Measurements from ENCODE around the gene BTBD10. TPM values are rescaled to one million over a fixed set of nuclear protein-coding genes. Genes with fewer than 3 reads are reported as not detected.

BTBD10 gene
- total RNA-seq, 4 donors from 2014 or later, result 22.3 to 29.1 (median 25.7) TPM

DNA sequence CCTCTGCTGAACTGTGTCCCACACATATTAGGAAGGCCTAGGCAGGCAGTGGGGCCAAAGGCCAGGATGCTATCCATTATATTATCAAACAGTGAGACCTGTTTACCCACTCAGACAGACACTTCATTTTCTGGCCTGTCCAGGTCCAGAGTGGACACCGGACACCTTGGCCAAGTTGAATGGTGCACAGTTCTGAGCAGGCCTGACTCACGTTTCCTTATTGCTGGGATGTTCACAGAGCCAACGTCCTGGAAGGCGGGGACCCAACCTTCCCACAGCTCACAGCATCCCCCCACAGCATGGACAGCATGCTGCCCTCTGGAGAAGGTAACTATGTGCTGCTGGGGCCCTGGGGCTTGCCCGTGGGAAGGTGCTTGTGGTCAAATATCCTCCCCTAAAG is 86.6 kb downstream of the BTBD10 start:
- no peaks in the 10 kb centered on the region for H3K9me3 ChIP-seq
- H3K4me3 ChIP-seq, result no peak overlapping the region
- DNase-seq (ENCODE audit: low spot score in 2 of 2), result no peak
- no peak overlapping the region for H3K27ac ChIP-seq
- peaks cover 99% of the 10 kb centered on the region for H3K36me3 ChIP-seq
- TF ChIP-seq POLR2AphosphoS5 (IDR thresholded peaks at IDR 0.05) (no peak), EP300 (IDR thresholded peaks at IDR 0.05) (no peak)
- 71% methylated on average over 1 of the region's 5 CpGs for WGBS
- H3K27me3 ChIP-seq, result no peaks in the 10 kb centered on the region
- no peaks in the 10 kb centered on the region for H3K4me1 ChIP-seq

DNA sequence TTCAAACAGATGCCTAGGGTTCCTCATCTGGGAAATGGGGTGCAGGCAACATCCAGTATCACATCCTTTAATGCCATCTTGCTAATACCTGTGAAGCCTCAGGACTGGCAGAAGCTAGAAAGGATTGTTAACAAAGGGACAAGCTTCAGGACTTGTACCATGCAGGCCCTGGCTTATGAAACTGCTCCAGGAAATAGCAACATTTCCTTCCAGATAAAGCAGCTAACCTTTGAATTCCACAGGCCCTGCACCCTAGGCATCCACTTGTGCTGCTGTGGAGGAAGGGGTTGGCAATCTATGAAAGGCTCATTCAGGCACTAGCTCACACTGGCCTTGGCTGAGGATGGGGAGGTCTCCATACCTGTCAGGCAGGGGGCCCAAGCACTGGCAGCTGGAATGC is 87.2 kb downstream of the BTBD10 start:
- Histone ChIP-seq H3K9me3 (no peaks in the 10 kb centered on the region), H3K4me1 (no peaks in the 10 kb centered on the region), H3K36me3 (peaks cover 99% of the 10 kb centered on the region), H3K27ac (no peak overlapping the region), H3K4me3 (no peak overlapping the region), H3K27me3 (no peaks in the 10 kb centered on the region)
- TF ChIP-seq EP300 (IDR thresholded peaks at IDR 0.05) (no peak), POLR2AphosphoS5 (IDR thresholded peaks at IDR 0.05) (no peak), POLR2A (IDR thresholded peaks at IDR 0.05) (no peak)
- TF ChIP-seq, protein P1, sequence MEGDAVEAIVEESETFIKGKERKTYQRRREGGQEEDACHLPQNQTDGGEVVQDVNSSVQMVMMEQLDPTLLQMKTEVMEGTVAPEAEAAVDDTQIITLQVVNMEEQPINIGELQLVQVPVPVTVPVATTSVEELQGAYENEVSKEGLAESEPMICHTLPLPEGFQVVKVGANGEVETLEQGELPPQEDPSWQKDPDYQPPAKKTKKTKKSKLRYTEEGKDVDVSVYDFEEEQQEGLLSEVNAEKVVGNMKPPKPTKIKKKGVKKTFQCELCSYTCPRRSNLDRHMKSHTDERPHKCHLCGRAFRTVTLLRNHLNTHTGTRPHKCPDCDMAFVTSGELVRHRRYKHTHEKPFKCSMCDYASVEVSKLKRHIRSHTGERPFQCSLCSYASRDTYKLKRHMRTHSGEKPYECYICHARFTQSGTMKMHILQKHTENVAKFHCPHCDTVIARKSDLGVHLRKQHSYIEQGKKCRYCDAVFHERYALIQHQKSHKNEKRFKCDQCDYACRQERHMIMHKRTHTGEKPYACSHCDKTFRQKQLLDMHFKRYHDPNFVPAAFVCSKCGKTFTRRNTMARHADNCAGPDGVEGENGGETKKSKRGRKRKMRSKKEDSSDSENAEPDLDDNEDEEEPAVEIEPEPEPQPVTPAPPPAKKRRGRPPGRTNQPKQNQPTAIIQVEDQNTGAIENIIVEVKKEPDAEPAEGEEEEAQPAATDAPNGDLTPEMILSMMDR (IDR thresholded peaks at IDR 0.05), result no peak
- no peak for DNase-seq (ENCODE audit: low spot score in 2 of 2)

DNA sequence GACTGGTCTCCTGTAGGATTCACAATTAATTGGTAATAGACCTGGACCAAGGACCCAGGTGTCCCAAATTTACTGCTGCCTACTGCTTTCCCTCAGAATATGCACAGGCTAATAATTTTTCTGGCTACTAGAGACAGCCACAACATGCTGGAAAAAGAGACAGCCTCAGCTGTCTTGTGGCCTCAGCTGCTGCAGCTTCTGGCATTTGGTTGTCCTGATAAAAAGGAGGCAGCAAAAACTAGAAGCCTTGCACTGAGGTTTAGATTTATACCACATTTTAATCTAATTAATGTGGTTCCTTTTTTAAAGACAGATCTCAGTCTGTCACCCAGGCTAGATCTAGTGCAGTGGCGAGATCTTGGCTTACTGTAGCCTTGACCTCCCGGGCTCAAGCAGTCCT is 89.8 kb downstream of the BTBD10 start:
- H3K4me3 ChIP-seq, result no peak overlapping the region
- no peaks in the 10 kb centered on the region for H3K9me3 ChIP-seq
- H3K36me3 ChIP-seq, result peaks cover 98% of the 10 kb centered on the region
- 67% methylated on average over 2 of the region's 2 CpGs for WGBS
- DNase-seq (ENCODE audit: low spot score in 2 of 2), result no peak
- TF ChIP-seq POLR2AphosphoS5 (IDR thresholded peaks at IDR 0.05), result no peak
- no peak for TF ChIP-seq POLR2A (IDR thresholded peaks at IDR 0.05)
- TF ChIP-seq, protein P1 (IDR thresholded peaks at IDR 0.05), result no peak
- no peak for TF ChIP-seq EP300 (IDR thresholded peaks at IDR 0.05)
- H3K27ac ChIP-seq, result no peak overlapping the region
- H3K4me1 ChIP-seq, result no peaks in the 10 kb centered on the region
- H3K27me3 ChIP-seq, result no peaks in the 10 kb centered on the region

DNA sequence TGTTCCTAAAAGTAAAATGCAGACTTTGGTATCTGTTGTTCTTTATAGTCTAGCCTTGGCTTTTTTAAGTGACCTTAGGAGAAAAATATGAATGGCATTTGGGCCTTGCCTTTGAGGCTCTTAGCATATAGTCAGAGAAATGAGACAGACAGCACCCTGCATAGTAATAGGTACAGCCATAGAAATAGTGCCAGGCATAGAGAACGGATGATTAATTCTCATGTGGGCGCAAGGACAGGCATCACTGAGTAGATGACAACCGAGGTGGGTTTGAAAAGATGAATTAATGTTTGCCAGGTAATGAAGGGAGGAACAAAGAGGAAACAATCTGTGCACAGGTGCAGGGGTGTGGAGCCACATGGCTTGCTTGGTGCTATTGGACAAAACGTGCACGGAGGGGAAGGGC is 95.0 kb downstream of the BTBD10 start:
- TF ChIP-seq POLR2A (IDR thresholded peaks at IDR 0.05), result no peak
- TF ChIP-seq EP300 (IDR thresholded peaks at IDR 0.05), result no peak
- TF ChIP-seq, protein P1 (IDR thresholded peaks at IDR 0.05), result no peak
- peaks cover 96% of the 10 kb centered on the region for H3K36me3 ChIP-seq
- no peak overlapping the region for H3K4me3 ChIP-seq
- no peak for DNase-seq (ENCODE audit: low spot score in 2 of 2)
- no peaks in the 10 kb centered on the region for H3K9me3 ChIP-seq
- 82% methylated on average over 5 of the region's 5 CpGs for WGBS
- H3K27me3 ChIP-seq, result no peaks in the 10 kb centered on the region
- H3K4me1 ChIP-seq, result no peaks in the 10 kb centered on the region
- no peak overlapping the region for H3K27ac ChIP-seq

DNA sequence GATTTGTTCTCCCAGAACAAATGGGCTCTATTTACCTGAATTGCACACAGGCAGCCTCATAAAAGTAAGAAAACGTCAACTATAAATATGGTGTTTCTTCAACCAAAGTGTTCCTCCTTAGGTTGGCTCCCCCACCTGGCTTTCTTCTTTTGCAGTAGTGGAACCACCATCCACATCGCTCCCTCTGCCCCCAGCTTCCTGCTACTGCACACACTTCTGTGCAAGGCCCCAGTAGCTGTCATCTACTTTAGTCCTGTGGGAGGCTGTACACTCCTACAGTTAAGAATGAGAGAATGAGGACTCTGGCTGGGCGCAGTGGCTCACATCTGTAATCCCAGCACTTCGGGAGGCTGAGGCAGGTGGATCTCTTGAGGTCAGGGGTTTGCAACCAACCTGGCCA is 95.9 kb downstream of the BTBD10 start:
- TF ChIP-seq, protein P1 (IDR thresholded peaks at IDR 0.05), result no peak
- TF ChIP-seq POLR2AphosphoS5 (IDR thresholded peaks at IDR 0.05) (no peak), POLR2A (IDR thresholded peaks at IDR 0.05) (no peak), EP300 (IDR thresholded peaks at IDR 0.05) (no peak)
- Histone ChIP-seq H3K27ac (no peak overlapping the region), H3K36me3 (peaks cover 96% of the 10 kb centered on the region), H3K9me3 (no peaks in the 10 kb centered on the region), H3K27me3 (no peaks in the 10 kb centered on the region), H3K4me3 (no peak overlapping the region), H3K4me1 (no peaks in the 10 kb centered on the region)
- DNase-seq (ENCODE audit: low spot score in 2 of 2), result no peak
- WGBS, result 98% methylated on average over 4 of the region's 4 CpGs

Data from suprapubic skin (tissue), 4 donors.